ENCODE results near the gene HYDIN. TPM values are rescaled to one million over a fixed set of nuclear protein-coding genes. Genes with fewer than 3 reads are reported as not detected.
"Not testable (repeated sequence)": the region's sequence is repeated elsewhere in the genome, so short reads cannot be mapped to it uniquely, and the experiment has no call there.

Gene HYDIN
- total and polyA plus RNA-seq, 3 experiments from 2014 or later: not detected

- H3K4me1 ChIP-seq (ENCODE audit: insufficient read depth, low read length); H3K4me3 ChIP-seq (ENCODE audit: low read length); CTCF ChIA-PET; DNase-seq; POLR2A ChIA-PET; H3K9me3 ChIP-seq (ENCODE audit: low read length); H3K27me3 Mint-ChIP-seq; H3K27ac Mint-ChIP-seq; H3K36me3 Mint-ChIP-seq; H3K27ac ChIP-seq (ENCODE audit: low read depth, low read length); H3K36me3 ChIP-seq (ENCODE audit: insufficient read depth, low read length); H3K27me3 ChIP-seq (ENCODE audit: insufficient read depth, low read length, poor library complexity, severe bottlenecking); H3K9me3 Mint-ChIP-seq; H3K4me1 Mint-ChIP-seq; H3K4me3 Mint-ChIP-seq: not testable (repeated sequence)
Measured at GRCh38 chr16:71021961-71022537, 208.5 kb downstream of the HYDIN start.

GRCh38 chr16:71019067-71019682 is 211.3 kb downstream of the HYDIN start:
- H3K36me3 ChIP-seq (ENCODE audit: insufficient read depth, low read length); H3K36me3 Mint-ChIP-seq; CTCF ChIA-PET; H3K9me3 ChIP-seq (ENCODE audit: low read length); H3K27ac ChIP-seq (ENCODE audit: low read depth, low read length); H3K4me1 Mint-ChIP-seq; H3K4me3 ChIP-seq (ENCODE audit: low read length); DNase-seq; H3K27me3 Mint-ChIP-seq; H3K4me1 ChIP-seq (ENCODE audit: insufficient read depth, low read length); H3K9me3 Mint-ChIP-seq; H3K27me3 ChIP-seq (ENCODE audit: insufficient read depth, low read length, poor library complexity, severe bottlenecking); POLR2A ChIA-PET; H3K27ac Mint-ChIP-seq; H3K4me3 Mint-ChIP-seq: not testable (repeated sequence)

- POLR2A ChIA-PET; CTCF ChIA-PET; H3K4me1 Mint-ChIP-seq; H3K27ac Mint-ChIP-seq; H3K36me3 ChIP-seq (ENCODE audit: insufficient read depth, low read length); H3K27me3 Mint-ChIP-seq; H3K4me1 ChIP-seq (ENCODE audit: insufficient read depth, low read length); H3K27ac ChIP-seq (ENCODE audit: low read depth, low read length); H3K4me3 Mint-ChIP-seq; H3K27me3 ChIP-seq (ENCODE audit: insufficient read depth, low read length, poor library complexity, severe bottlenecking); H3K4me3 ChIP-seq (ENCODE audit: low read length); H3K36me3 Mint-ChIP-seq; H3K9me3 ChIP-seq (ENCODE audit: low read length); DNase-seq; H3K9me3 Mint-ChIP-seq: not testable (repeated sequence)
Measured at GRCh38 chr16:71015419-71015818, 215.1 kb downstream of the HYDIN start.

DNA sequence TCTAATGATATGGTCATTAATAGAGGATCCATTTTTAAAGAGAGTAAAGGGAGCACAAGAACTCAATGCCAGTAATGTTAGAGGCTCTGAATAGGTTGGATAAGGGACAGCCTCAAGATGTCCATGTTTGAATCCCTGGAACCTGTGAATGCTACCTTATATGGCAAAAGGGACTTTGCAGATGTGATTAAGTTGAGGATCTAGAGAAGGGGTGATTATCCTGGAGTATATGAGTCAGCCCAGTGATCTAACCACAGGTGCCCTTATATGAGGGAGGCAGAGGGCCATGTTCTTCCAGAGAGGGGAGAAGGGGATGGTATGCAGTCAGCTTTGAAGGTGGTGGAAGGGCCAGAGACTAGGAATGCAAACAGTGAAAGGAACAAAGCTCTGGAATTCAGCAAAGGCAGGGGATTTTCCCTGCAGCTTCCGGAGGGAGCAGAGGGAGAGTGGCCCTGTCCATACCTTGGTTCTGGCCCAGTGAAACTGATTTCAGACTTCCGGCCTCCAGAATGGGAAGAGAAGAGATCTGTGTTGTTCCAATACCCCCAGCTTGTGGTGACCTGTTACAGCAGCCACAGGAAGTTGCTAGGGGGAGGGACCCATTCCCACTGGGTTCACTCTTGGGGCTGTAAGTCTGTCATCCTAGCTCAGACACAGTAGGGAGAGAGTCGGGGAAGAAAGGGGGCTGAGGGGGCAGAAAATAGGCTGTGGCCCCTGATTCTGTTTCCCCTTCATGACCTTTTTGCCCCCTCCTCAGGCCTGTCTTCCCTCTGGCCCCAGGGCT is 220.9 kb downstream of the HYDIN start:
- H3K36me3 ChIP-seq (ENCODE audit: insufficient read depth, low read length); H3K36me3 Mint-ChIP-seq; H3K27ac Mint-ChIP-seq; POLR2A ChIA-PET; H3K27ac ChIP-seq (ENCODE audit: low read depth, low read length); H3K4me3 Mint-ChIP-seq; H3K27me3 ChIP-seq (ENCODE audit: insufficient read depth, low read length, poor library complexity, severe bottlenecking); CTCF ChIA-PET; H3K4me1 ChIP-seq (ENCODE audit: insufficient read depth, low read length); H3K4me3 ChIP-seq (ENCODE audit: low read length); DNase-seq; H3K9me3 Mint-ChIP-seq; H3K9me3 ChIP-seq (ENCODE audit: low read length); H3K27me3 Mint-ChIP-seq; H3K4me1 Mint-ChIP-seq: not testable (repeated sequence)

GRCh38 chr16:71006516-71006915 is 224.0 kb downstream of the HYDIN start:
- H3K9me3 Mint-ChIP-seq; H3K27ac ChIP-seq (ENCODE audit: low read depth, low read length); H3K36me3 Mint-ChIP-seq; H3K4me3 Mint-ChIP-seq; H3K9me3 ChIP-seq (ENCODE audit: low read length); H3K4me1 ChIP-seq (ENCODE audit: insufficient read depth, low read length); H3K27ac Mint-ChIP-seq; POLR2A ChIA-PET; H3K4me3 ChIP-seq (ENCODE audit: low read length); DNase-seq; H3K27me3 ChIP-seq (ENCODE audit: insufficient read depth, low read length, poor library complexity, severe bottlenecking); CTCF ChIA-PET; H3K36me3 ChIP-seq (ENCODE audit: insufficient read depth, low read length); H3K27me3 Mint-ChIP-seq; H3K4me1 Mint-ChIP-seq: not testable (repeated sequence)

GRCh38 chr16:70999735-71000134 is 230.8 kb downstream of the HYDIN start:
- H3K27ac Mint-ChIP-seq; H3K27me3 ChIP-seq (ENCODE audit: insufficient read depth, low read length, poor library complexity, severe bottlenecking); H3K36me3 Mint-ChIP-seq; H3K4me3 Mint-ChIP-seq; H3K27ac ChIP-seq (ENCODE audit: low read depth, low read length); POLR2A ChIA-PET; H3K9me3 ChIP-seq (ENCODE audit: low read length); H3K4me1 Mint-ChIP-seq; H3K36me3 ChIP-seq (ENCODE audit: insufficient read depth, low read length); H3K4me1 ChIP-seq (ENCODE audit: insufficient read depth, low read length); CTCF ChIA-PET; H3K4me3 ChIP-seq (ENCODE audit: low read length); H3K9me3 Mint-ChIP-seq; DNase-seq; H3K27me3 Mint-ChIP-seq: not testable (repeated sequence)

- H3K4me1 ChIP-seq (ENCODE audit: insufficient read depth, low read length); H3K4me1 Mint-ChIP-seq; H3K4me3 Mint-ChIP-seq; POLR2A ChIA-PET; DNase-seq; H3K4me3 ChIP-seq (ENCODE audit: low read length); H3K36me3 ChIP-seq (ENCODE audit: insufficient read depth, low read length); H3K27me3 ChIP-seq (ENCODE audit: insufficient read depth, low read length, poor library complexity, severe bottlenecking); H3K27ac ChIP-seq (ENCODE audit: low read depth, low read length); H3K27ac Mint-ChIP-seq; H3K36me3 Mint-ChIP-seq; CTCF ChIA-PET; H3K9me3 ChIP-seq (ENCODE audit: low read length); H3K9me3 Mint-ChIP-seq; H3K27me3 Mint-ChIP-seq: not testable (repeated sequence)
Measured at GRCh38 chr16:70995799-70996198, 234.7 kb downstream of the HYDIN start.

DNA sequence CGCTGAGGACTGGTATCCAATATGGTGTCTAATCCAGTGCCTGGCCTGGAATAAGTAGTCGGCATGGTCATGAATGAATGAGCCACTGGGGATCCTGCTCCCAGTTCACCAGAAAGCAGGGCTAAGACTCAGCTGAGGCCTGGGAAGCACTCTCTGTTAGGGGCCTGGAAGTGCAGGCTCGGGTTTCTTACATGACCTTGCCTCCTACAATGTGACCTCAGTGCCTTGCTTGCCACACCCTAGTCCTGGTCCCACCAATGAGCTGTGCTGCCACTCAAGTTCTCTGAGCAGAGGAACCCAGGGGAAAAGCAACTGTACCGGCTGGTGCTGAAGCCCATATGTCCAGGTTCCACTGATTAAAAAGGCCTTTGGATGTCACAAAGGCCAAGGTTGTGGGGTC is 238.0 kb downstream of the HYDIN start:
- H3K9me3 Mint-ChIP-seq; H3K4me1 ChIP-seq (ENCODE audit: insufficient read depth, low read length); H3K36me3 ChIP-seq (ENCODE audit: insufficient read depth, low read length); H3K4me1 Mint-ChIP-seq; POLR2A ChIA-PET; DNase-seq; H3K9me3 ChIP-seq (ENCODE audit: low read length); H3K27me3 ChIP-seq (ENCODE audit: insufficient read depth, low read length, poor library complexity, severe bottlenecking); H3K4me3 ChIP-seq (ENCODE audit: low read length); H3K27ac ChIP-seq (ENCODE audit: low read depth, low read length); CTCF ChIA-PET; H3K36me3 Mint-ChIP-seq; H3K4me3 Mint-ChIP-seq; H3K27me3 Mint-ChIP-seq; H3K27ac Mint-ChIP-seq: not testable (repeated sequence)
